ENCODE measurements around the gene TRAF2. TPM values are rescaled to one million over a fixed set of nuclear protein-coding genes. Genes with fewer than 3 reads are reported as not detected.
A peak's percentile ranks its signal among the peaks of the same experiment; 100 is the strongest.

TRAF2 gene
- total and polyA plus RNA-seq, 2 of the 4 experiments (the other 2 are of a cell fraction), result 6.6 to 12.0 TPM

- ChIA-PET POLR2A (ENCODE audit: unreplicated experiment) (no interaction called here), CTCF (no interaction called here)
- H3K27ac ChIP-seq (ENCODE audit: insufficient read depth, low read length), result no peak overlapping the region
- peak overlapping the region; percentile 65 for H2AK9ac ChIP-seq (replicated peaks; ENCODE audit: low read depth, low read length, poor library complexity)
- TF ChIP-seq RFX5 (IDR thresholded peaks at IDR 0.05; ENCODE audit: low read depth, low read length) (no peak), FOS (IDR thresholded peaks at IDR 0.05; ENCODE audit: low read depth, low read length) (no peak), MAZ (IDR thresholded peaks at IDR 0.05; ENCODE audit: borderline replicate concordance, low read depth, low read length) (no peak), RAD21 (IDR thresholded peaks at IDR 0.05; ENCODE audit: low read length) (no peak), SMC3 (IDR thresholded peaks at IDR 0.05; ENCODE audit: low read depth, low read length) (no peak), ELK1 (IDR thresholded peaks at IDR 0.05; ENCODE audit: borderline replicate concordance, low read depth, low read length) (no peak)
- no peaks in the 10 kb centered on the region for H3K36me3 ChIP-seq (ENCODE audit: control insufficient read depth, insufficient read depth, low read length)
- H3K14ac ChIP-seq (replicated peaks; ENCODE audit: low read depth, low read length), result no peak overlapping the region
- H2BK15ac ChIP-seq (ENCODE audit: low read depth, low read length), result no peak overlapping the region
- H4K8ac ChIP-seq (ENCODE audit: low read depth in 2 of 2, low read length in 2 of 2), result no peak overlapping the region
- no peak overlapping the region for H3K9ac ChIP-seq (ENCODE audit: low read depth, low read length)
- in situ Hi-C loops (cut with MboI; ENCODE audit: low sequenced_read_pairs) (no loop called here), dilution Hi-C loops (cut with HindIII; ENCODE audit: low sequenced_read_pairs, unreplicated experiment) (no loop called here), intact Hi-C loops (cut with micrococcal nuclease) (no loop called here)
- no peak overlapping the region for H2AK5ac ChIP-seq (ENCODE audit: low read depth, low read length)
- H3K18ac ChIP-seq (ENCODE audit: low read depth, low read length), result no peak overlapping the region
- no peaks in the 10 kb centered on the region for H3K4me1 ChIP-seq (ENCODE audit: control insufficient read depth, insufficient read depth, low read length)
- no peak overlapping the region for H3K4ac ChIP-seq (ENCODE audit: low read depth, low read length)
- H3K56ac ChIP-seq (ENCODE audit: extremely low read depth, insufficient read depth, low read length), result no peak overlapping the region
- H2BK5ac ChIP-seq (ENCODE audit: low read depth, low read length, poor library complexity, severe bottlenecking), result no peak overlapping the region
- 100% methylated on average over 2 of the region's 28 CpGs; no CpG with 5 or more reads in 1 of the 2 experiments for WGBS, 2 experiments (ENCODE audit: extremely low coverage in 2 of 2, insufficient read length in 1 of 2)
- DNase-seq, result no peak
- no peaks in the 10 kb centered on the region for H3K79me1 ChIP-seq (ENCODE audit: low read depth in 1 of 2, low read length in 2 of 2)
- H3K27me3 ChIP-seq (ENCODE audit: control insufficient read depth, insufficient read depth, low read length), result peaks cover 24% of the 10 kb centered on the region
- no peak overlapping the region for H2BK120ac ChIP-seq (ENCODE audit: low read depth, low read length)
- no peak overlapping the region for H2BK20ac ChIP-seq (ENCODE audit: low read depth, low read length)
- H3K9me3 ChIP-seq (ENCODE audit: control insufficient read depth, insufficient read depth, low read length), result peaks cover 3% of the 10 kb centered on the region
- BruUV-seq (replicated peaks), result no TSS peak
- no peak overlapping the region for H4K91ac ChIP-seq (ENCODE audit: insufficient read depth, low read depth, low read length)
- H3K9me1 ChIP-seq (ENCODE audit: insufficient read depth, low read length), result peaks cover 2% of the 10 kb centered on the region; the same call in 1 of the 2 replicates
- no peaks in the 10 kb centered on the region for H4K20me1 ChIP-seq (ENCODE audit: insufficient read depth, low read length)
- H3K4me2 ChIP-seq (ENCODE audit: low read depth, low read length), result no peak overlapping the region
- ATAC-seq (ENCODE audit: low read depth), result no peak
- no peak overlapping the region for H3K23ac ChIP-seq (ENCODE audit: low read depth, low read length)
- no peak overlapping the region for H3K4me3 ChIP-seq (ENCODE audit: insufficient read depth, low read depth, low read length)
- H2AFZ ChIP-seq (replicated peaks; ENCODE audit: low read length, poor library complexity), result no peak overlapping the region
- H4K5ac ChIP-seq (ENCODE audit: low read depth, low read length), result no peak overlapping the region
Observed at GRCh38 chr9:136958898-136959850, 72.9 kb downstream of the TRAF2 start.
